Hypothalamus (tissue), 51 donors: Measurements from ENCODE around the gene SPRR1A.

ENCODE experiments used
- DNase-seq, 51 donors: peaks; one replicate each; lab custom pipeline; 2025; lab: John Stamatoyannopoulos, UW

Gene SPRR1A

DNA sequence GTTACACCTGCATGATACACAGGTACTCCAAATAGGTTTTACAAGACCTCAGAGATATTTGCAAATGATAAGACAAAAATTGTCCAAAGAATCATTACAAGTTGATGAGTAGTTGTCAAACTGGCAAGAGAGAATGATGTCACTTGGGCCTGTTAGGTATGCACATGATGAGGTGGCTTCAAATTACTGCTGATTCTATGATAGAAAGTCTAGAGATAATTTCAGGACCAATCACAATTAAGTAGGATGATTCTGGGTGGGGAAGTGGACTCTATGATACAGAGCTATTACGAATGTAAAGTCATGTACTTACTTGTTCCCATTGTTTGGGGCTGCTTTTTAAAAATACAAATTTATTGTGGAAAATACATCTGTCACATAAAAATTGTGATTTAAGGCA is 41.9 kb downstream of the SPRR1A start:
- DNase-seq = no peak

DNA sequence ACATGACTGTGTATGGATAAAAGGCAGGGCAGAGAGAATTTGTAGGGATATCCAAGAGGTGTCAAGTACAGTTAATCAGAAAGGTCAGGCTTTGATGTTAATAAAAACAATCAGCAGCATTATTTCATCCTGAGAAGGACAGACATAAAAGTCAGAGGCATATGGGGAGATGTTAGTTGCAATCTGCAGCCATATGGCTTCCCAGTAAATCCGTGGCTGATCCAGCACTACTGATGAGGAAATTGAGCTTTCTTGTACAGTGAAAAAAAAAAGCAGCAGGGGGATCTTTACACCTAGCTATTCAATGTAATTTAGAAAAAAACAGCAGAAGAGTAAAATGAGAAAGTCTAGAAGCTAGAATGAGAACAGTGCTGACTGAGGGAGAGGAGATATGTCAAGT is 44.9 kb downstream of the SPRR1A start:
- DNase-seq = no peak

DNA sequence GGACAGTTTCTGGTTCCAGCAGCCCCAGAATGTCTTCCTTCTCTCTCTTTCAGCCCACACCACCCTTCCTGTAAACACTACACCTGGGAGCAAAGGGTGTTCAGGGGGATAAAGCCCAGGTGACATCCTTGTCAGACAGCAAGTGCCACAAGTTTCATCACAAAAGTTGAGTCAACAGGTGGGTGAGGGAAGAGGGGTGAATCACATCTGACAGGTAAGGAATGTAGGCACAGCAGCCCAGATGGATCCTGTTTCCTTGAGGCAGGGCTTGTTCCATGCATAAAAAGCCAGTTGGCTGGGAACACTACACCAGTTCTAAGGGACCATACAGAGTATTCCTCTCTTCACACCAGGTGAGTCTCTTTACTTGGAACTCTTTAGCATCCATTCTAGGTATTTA is 47.0 kb downstream of the SPRR1A start, which contains the start of gene SPRR1B:
TSS of gene SPRR1B (plus strand) at position 309 of the 400 bp plus-strand sequence. CDS start 1,143 bp downstream, outside the sequence.
- DNase-seq = no peak

DNA sequence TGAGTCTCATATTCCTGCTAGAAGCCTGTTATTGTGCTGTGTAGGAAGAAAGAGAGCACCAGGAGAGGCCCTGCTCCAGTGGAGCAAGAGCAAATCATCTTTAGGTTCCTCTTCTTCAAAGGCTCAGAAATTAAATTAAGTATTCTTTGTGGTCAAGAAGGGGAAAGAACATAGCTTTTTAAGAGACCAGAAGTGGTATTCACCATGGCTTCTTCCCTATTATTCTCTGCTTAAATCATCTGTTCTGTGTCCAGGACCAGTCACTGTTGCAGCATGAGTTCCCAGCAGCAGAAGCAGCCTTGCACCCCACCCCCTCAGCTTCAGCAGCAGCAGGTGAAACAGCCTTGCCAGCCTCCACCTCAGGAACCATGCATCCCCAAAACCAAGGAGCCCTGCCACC is 48.2 kb downstream of the SPRR1A start:
- no peak for DNase-seq

DNA sequence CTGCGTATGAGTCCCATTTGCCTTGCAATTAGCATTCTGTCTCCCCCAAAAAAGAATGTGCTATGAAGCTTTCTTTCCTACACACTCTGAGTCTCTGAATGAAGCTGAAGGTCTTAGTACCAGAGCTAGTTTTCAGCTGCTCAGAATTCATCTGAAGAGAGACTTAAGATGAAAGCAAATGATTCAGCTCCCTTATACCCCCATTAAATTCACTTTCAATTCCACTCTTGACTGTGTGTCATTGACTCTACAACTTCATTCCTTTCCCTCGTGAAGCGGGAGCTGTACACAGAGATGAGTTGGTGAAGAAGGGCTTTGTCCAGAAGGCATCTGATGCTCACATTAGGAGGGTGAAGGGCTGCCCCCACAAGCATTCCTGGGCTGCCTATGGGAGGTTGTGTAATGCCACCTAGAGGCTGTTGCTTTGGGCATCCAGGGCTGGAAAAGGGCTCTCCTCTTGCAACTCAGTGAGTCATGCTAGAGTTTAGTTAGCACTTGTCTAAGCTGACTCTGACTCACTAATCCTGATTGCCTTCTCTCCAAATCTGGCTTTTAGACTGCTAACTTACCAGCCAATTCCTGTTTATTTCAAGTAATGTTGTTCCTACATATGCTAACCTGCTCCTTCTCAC is 48.9 kb downstream of the SPRR1A start:
- peak in 15 of 51 donors; percentile 1 to 36 (median 9) for DNase-seq

- DNase-seq = no peak
These were observed 51.3 kb downstream of the SPRR1A start for GRCh38 chr1:153035211-153035610.
